GM12878 (cell line): ENCODE measurements around the gene PRIM1.

ENCODE experiments used
- BACH1 ChIP-seq: fragments of 450-650 bp; IDR thresholded peaks from 2 replicates; pipeline ENCODE4 v1.6.1; 2017; ENCODE audit warnings: mild to moderate bottlenecking, borderline replicate concordance
- CTCF ChIP-seq, 3 experiments: IDR thresholded peaks in 2 of 3; conservative IDR thresholded peaks in 1 of 3; 2 replicates each; pipeline ENCODE4 v1.5.1; 2011; ENCODE audit warnings: low read depth in 3 of 3, low read length in 3 of 3, mild to moderate bottlenecking in 3 of 3, control low read depth in 2 of 3, moderate library complexity in 2 of 3, inconsistent platforms in 1 of 3, mixed read lengths in 1 of 3; ENCODE audit not compliant: control insufficient read depth in 2 of 3, insufficient read depth in 1 of 3; ENCODE audit errors: extremely low read depth in 1 of 3
- EP300 ChIP-seq, 2 experiments: fragments of 150-350 bp in 1 of 2; IDR thresholded peaks; 2 replicates each; pipeline ENCODE4 v1.6.1; 2011 to 2012; ENCODE audit warnings: low read depth in 2 of 2, low read length in 2 of 2, borderline replicate concordance in 1 of 2, improper control_type of control experiment in 1 of 2, inconsistent platforms in 1 of 2; ENCODE audit not compliant: control insufficient read depth in 1 of 2
- ESRRA ChIP-seq: IDR thresholded peaks from 2 replicates; pipeline ENCODE4 v1.6.1; 2012; ENCODE audit warnings: mild to moderate bottlenecking, low read length, improper control_type of control experiment
- EZH2 ChIP-seq: IDR thresholded peaks from 2 replicates; pipeline ENCODE4 v1.6.1; 2012; ENCODE audit warnings: low read depth, mild to moderate bottlenecking, control low read depth, inconsistent platforms, low read length, borderline replicate concordance; ENCODE audit not compliant: control insufficient read depth
- POLR2A ChIP-seq: IDR thresholded peaks from 2 replicates; pipeline ENCODE4 v1.6.1; 2011; ENCODE audit warnings: low read depth, mild to moderate bottlenecking, low read length
- SIX5 ChIP-seq: IDR thresholded peaks from 2 replicates; pipeline ENCODE4 v1.6.1; 2011; ENCODE audit warnings: mild to moderate bottlenecking, low read depth, low read length, moderate library complexity; ENCODE audit not compliant: severe bottlenecking
- STAT3 ChIP-seq: IDR thresholded peaks from 2 replicates; pipeline ENCODE4 v1.6.1; 2011; ENCODE audit warnings: low read depth, low read length, improper control_type of control experiment
- YY1 ChIP-seq: IDR thresholded peaks from 2 replicates; pipeline ENCODE4 v1.6.1; 2011; ENCODE audit warnings: low read depth, mild to moderate bottlenecking, low read length
- ZBTB40 ChIP-seq: fragments of 450-650 bp; IDR thresholded peaks from 2 replicates; pipeline ENCODE4 v1.6.1; 2016; ENCODE audit warnings: mild to moderate bottlenecking, moderate library complexity, borderline replicate concordance

- TF ChIP-seq BACH1 (no peak), EZH2 (no peak), POLR2A (no peak), CTCF (IDR thresholded peaks at IDR 0.05 in 2 of 3, conservative IDR thresholded peaks at IDR 0.05 in 1 of 3; ENCODE audit: control insufficient read depth in 2 of 3, extremely low read depth in 1 of 3, insufficient read depth in 1 of 3, low read depth in 3 of 3, low read length in 3 of 3) (no peak), SIX5 (no peak), STAT3 (no peak), ZBTB40 (no peak), ESRRA (no peak), EP300 (IDR thresholded peaks at IDR 0.05; ENCODE audit: borderline replicate concordance in 1 of 2, control insufficient read depth in 1 of 2, low read depth in 2 of 2, low read length in 2 of 2) (no peak), YY1 (no peak)
Observed at GRCh38 chr12:56785141-56785865, 33.2 kb upstream of the PRIM1 start.
